GM19193 (cell line): ENCODE results near the gene KLF15.

ENCODE experiments used
- POLR2A ChIP-seq: IDR thresholded peaks from 4 replicates; pipeline ENCODE4 v1.6.1; 2011; ENCODE audit not compliant: insufficient read depth, insufficient read length; ENCODE audit errors: extremely low read depth

Gene KLF15

GRCh38 chr3:126360046-126360713 is 3.0 kb upstream of the KLF15 start:
- no peak for TF ChIP-seq POLR2A

DNA sequence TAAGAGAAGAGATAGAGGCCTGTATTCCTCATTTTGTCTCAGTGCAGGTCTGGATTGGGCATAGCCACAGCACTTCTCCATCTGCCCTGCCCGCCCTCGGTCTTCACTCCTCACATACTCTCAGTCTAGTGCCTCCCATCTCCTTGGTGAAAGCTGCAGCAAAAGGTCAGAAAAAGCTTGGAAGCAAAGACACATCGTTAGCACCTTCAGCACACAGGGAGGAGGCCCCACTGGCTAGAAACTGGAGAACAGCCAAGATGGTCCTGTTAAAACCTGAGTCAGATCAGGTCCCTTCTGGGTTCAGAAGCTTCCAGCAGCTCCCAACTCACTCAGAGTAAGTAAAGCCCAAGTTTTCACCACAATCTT is 1.6 kb upstream of the KLF15 start:
- TF ChIP-seq POLR2A, result no peak

- no peak for TF ChIP-seq POLR2A
These were observed 1.0 kb upstream of the KLF15 start for GRCh38 chr3:126358038-126358815.

GRCh38 chr3:126356373-126357264 is 589 bp downstream of the KLF15 start:
- TF ChIP-seq POLR2A, result no peak

GRCh38 chr3:126355777-126356372 is 1.3 kb downstream of the KLF15 start:
- TF ChIP-seq POLR2A, result no peak

GRCh38 chr3:126355251-126355650 is 2.0 kb downstream of the KLF15 start:
- no peak for TF ChIP-seq POLR2A

DNA sequence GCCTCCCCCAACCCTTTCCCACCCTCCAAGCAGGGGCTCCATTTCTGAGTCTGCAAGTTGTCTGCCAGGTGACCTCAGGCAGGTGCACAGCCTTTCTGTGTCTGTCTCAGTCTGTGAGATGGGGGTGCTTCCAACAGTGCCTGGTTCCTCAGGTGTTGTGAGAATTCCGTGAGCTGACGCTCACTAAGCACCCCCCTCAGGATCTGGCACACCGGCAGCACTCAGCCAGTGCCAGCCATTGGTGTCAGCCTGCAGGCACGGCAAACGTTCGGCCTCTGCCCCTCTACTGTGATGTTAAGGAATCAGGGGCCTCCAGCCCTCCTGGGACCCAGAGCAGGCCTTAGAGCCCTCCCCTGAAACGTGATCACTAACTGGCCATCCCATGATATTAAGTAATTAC is 2.4 kb downstream of the KLF15 start:
- TF ChIP-seq POLR2A, result no peak

DNA sequence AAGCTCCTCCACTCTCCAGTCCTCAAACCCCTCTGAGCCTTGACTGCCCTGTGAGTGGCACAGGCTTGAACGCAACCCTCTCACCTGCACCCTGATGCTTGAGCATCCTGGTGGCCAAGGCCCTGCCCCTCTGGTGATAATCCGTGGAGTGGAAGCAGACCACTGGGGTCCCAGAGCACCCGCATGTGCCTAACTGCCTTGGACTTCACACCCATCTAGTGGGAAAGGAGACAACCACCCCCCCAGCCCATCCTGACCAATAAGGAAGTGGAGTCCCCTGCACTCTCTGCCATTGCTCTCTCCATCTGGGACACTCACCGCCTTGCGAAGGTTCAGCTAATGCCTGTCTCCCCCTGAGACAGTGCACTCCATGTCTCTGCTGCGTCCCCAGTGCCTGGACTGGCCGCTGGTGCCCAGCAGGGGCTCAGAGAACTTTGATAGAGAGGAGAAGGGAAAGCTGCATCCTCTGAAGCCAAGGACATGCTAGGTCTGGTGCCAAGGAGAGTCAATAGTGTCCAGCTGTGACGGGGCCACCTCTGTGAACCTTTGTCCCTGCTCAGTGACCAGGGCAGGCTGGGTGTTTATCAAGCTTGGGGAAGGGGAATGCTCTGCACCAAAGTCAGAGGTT is 3.4 kb downstream of the KLF15 start:
- TF ChIP-seq POLR2A, result no peak

GRCh38 chr3:126352476-126353454 is 4.4 kb downstream of the KLF15 start:
- no peak for TF ChIP-seq POLR2A

GRCh38 chr3:126351771-126352475 is 5.3 kb downstream of the KLF15 start:
- TF ChIP-seq POLR2A, result no peak

DNA sequence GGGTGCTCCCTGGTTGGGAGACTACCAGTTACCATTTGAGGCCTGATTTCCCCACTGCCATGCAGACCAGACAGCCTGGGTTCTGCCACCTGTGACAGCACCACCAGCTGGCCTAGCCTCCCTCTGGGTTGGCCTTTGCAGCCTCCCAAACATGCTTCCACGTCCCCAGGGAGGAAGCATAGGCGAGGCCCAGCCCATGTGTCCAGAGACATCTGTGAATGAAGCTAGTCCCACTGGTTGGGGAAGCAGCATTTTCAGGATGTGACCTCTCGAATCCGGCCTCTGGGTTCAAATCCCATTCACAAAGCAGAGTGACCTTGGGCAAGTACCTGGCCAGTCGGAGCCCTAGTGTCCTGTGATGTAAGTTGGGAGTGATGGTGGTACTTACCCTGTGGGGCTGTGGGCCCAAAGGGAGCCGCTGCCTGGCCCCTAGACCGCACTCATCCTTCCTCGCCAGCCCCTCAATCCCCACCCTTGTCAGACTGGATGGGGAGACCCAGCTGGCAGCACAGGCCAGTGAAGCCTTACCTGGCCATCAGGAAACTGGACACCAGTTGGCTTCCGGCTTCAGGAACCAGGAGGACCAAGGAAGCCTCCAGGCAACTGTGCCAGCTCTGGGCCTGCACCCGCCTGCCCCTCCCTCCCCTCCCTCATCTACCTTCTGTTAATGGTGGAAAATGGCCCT is 6.0 kb downstream of the KLF15 start:
- TF ChIP-seq POLR2A, result no peak

- no peak for TF ChIP-seq POLR2A
These were observed 6.6 kb downstream of the KLF15 start for GRCh38 chr3:126350502-126351085.
